Keratinocyte (primary cell): Measurements from ENCODE around the gene GPC3. TPM values are rescaled to one million over a fixed set of nuclear protein-coding genes. Genes with fewer than 3 reads are reported as not detected.

Experiments
- DNase-seq: peaks from one replicate; pipeline ENCODE4 v3.0.0-alpha.2; 2011; ENCODE audit warnings: low read depth, missing footprints, low spot score
- FAIRE-seq: peaks from 2 replicates; lab custom pipeline; 2011; peaks lifted over from hg19 to GRCh38; lab: Jason Lieb, UNC
- H2AFZ ChIP-seq: 2 replicates; pipeline ENCODE4 v1.6.0; 2012; ENCODE audit warnings: low read length, control low read depth, inconsistent platforms; ENCODE audit not compliant: control insufficient read depth
- H3K27ac ChIP-seq: 2 replicates; pipeline ENCODE4 v1.5.1; 2011; ENCODE audit warnings: low read length; ENCODE audit not compliant: control insufficient read depth, insufficient read depth
- H3K27me3 ChIP-seq: 3 replicates; pipeline ENCODE4 v1.6.0; 2011; ENCODE audit warnings: low read length; ENCODE audit not compliant: control insufficient read depth, insufficient read depth; ENCODE audit errors: extremely low read depth
- H3K36me3 ChIP-seq, 2 experiments: 2 replicates in 1 of 2; 3 replicates in 1 of 2; pipeline ENCODE4 v1.5.1; 2011; ENCODE audit warnings: low read length in 2 of 2, mild to moderate bottlenecking in 1 of 2; ENCODE audit not compliant: control insufficient read depth in 2 of 2, insufficient read depth in 2 of 2; ENCODE audit errors: extremely low read depth in 1 of 2
- H3K4me1 ChIP-seq: 3 replicates; pipeline ENCODE4 v1.5.1; 2011; ENCODE audit warnings: low read length; ENCODE audit not compliant: control insufficient read depth, insufficient read depth; ENCODE audit errors: extremely low read depth
- H3K4me2 ChIP-seq: 3 replicates; pipeline ENCODE4 v1.6.0; 2011; ENCODE audit warnings: low read depth, low read length; ENCODE audit not compliant: control insufficient read depth, insufficient read depth; ENCODE audit errors: extremely low read depth
- H3K4me3 ChIP-seq, 3 experiments: fragments of 200-600 bp in 1 of 3; sonication (generic) in 1 of 3; 2 replicates in 2 of 3; 3 replicates in 1 of 3; pipeline ENCODE4 v1.5.1; 2011 to 2016; ENCODE audit warnings: low read length in 3 of 3, mild to moderate bottlenecking in 3 of 3, control low read depth in 2 of 3, inconsistent platforms in 1 of 3, low read depth in 1 of 3, mixed read lengths in 1 of 3, mixed run types in 1 of 3, moderate library complexity in 1 of 3; ENCODE audit not compliant: control insufficient read depth in 2 of 3, insufficient read depth in 2 of 3; ENCODE audit errors: extremely low read depth in 1 of 3
- H3K79me2 ChIP-seq: 2 replicates; pipeline ENCODE4 v1.6.0; 2012; ENCODE audit warnings: low read length; ENCODE audit not compliant: control insufficient read depth, insufficient read depth
- H3K9ac ChIP-seq: 3 replicates; pipeline ENCODE4 v1.6.0; 2011; ENCODE audit warnings: low read length; ENCODE audit not compliant: control insufficient read depth, insufficient read depth; ENCODE audit errors: extremely low read depth
- H3K9me1 ChIP-seq: 3 replicates; pipeline ENCODE4 v1.6.0; 2011; ENCODE audit warnings: low read length; ENCODE audit not compliant: control insufficient read depth, insufficient read depth; ENCODE audit errors: extremely low read depth
- H3K9me3 ChIP-seq: 2 replicates; pipeline ENCODE4 v1.5.1; 2012; ENCODE audit warnings: low read depth, low read length; ENCODE audit not compliant: control insufficient read depth
- H4K20me1 ChIP-seq: 3 replicates; pipeline ENCODE4 v1.6.0; 2011; ENCODE audit warnings: low read length; ENCODE audit not compliant: control insufficient read depth, insufficient read depth; ENCODE audit errors: extremely low read depth
- CTCF ChIP-seq, 3 experiments: IDR thresholded peaks in 1 of 3; conservative IDR thresholded peaks in 1 of 3; optimal IDR thresholded peaks in 1 of 3; 2 replicates in 2 of 3; 3 replicates in 1 of 3; pipeline versions ENCODE3 to v1.5.1; 2011; ENCODE audit warnings: low read length in 3 of 3, mild to moderate bottlenecking in 3 of 3, moderate library complexity in 2 of 3, control low read depth in 1 of 3, inconsistent platforms in 1 of 3; ENCODE audit not compliant: insufficient read depth in 2 of 3; ENCODE audit errors: extremely low read depth in 1 of 3
- EZH2 ChIP-seq: IDR thresholded peaks from one replicate; pipeline ENCODE4 v1.6.1; 2012; ENCODE audit warnings: inconsistent platforms, mild to moderate bottlenecking, low read length, moderate library complexity
- dilution Hi-C: fragments of 300-500 bp; cut with MboI; formaldehyde crosslinking; loops from one replicate; pipeline ENCODE4 v1.7.0; 2020; ENCODE audit warnings: low sequenced_read_pairs; ENCODE audit not compliant: extremely low pct_ligation_motif_present
- polyA plus RNA-seq, 5 experiments: library from polyadenylated mRNA; depleted of rRNA in 3 of 5; stranded (reverse) in 3 of 5; stranded (forward) in 1 of 5; unstranded in 1 of 5; fragments of >200 nt; gene quantifications; 1 replicate in 1 of 5; 2 replicates in 3 of 5; 3 replicates in 1 of 5; pipeline versions ENCODE4 v1.2.1 to v1.2.3, GENCODE V29; 2011 to 2012; ENCODE audit warnings: missing spikeins in 2 of 5, low read depth in 1 of 5, low replicate concordance in 1 of 5

GPC3 gene
- polyA plus RNA-seq, 1 donor (not counting 4 experiments of a cell fraction or from before 2014, with no cell fraction given) = 0.03 TPM

- Histone ChIP-seq H4K20me1 (no peaks in the 10 kb centered on the region), H3K36me3 (no peaks in the 10 kb centered on the region), H3K27ac (no peak overlapping the region), H3K4me2 (no peak overlapping the region), H3K27me3 (no peaks in the 10 kb centered on the region), H3K9me1 (no peaks in the 10 kb centered on the region), H2AFZ (no peak overlapping the region), H3K9ac (no peak overlapping the region), H3K4me1 (no peaks in the 10 kb centered on the region), H3K9me3 (no peaks in the 10 kb centered on the region), H3K79me2 (no peaks in the 10 kb centered on the region), H3K4me3 (no peak overlapping the region)
- DNase-seq (no peak), FAIRE-seq (no peak)
- dilution Hi-C loops = no loop called here
- TF ChIP-seq CTCF (optimal IDR thresholded peaks at IDR 0.05 in 1 of 3, IDR thresholded peaks at IDR 0.05 in 1 of 3, conservative IDR thresholded peaks at IDR 0.05 in 1 of 3; ENCODE audit: extremely low read depth in 1 of 3, insufficient read depth in 2 of 3, low read length in 3 of 3) = no peak
- TF ChIP-seq EZH2 = no peak
Observed at GRCh38 chrX:133538148-133538547, 447.2 kb downstream of the GPC3 start.

GRCh38 chrX:133537142-133537541 is 448.3 kb downstream of the GPC3 start:
- no peak for TF ChIP-seq CTCF (optimal IDR thresholded peaks at IDR 0.05 in 1 of 3, IDR thresholded peaks at IDR 0.05 in 1 of 3, conservative IDR thresholded peaks at IDR 0.05 in 1 of 3; ENCODE audit: extremely low read depth in 1 of 3, insufficient read depth in 2 of 3, low read length in 3 of 3)
- no peak for TF ChIP-seq EZH2
- Histone ChIP-seq H3K4me3 (no peak overlapping the region), H3K27ac (no peak overlapping the region), H3K4me2 (no peak overlapping the region), H3K79me2 (no peaks in the 10 kb centered on the region), H3K27me3 (no peaks in the 10 kb centered on the region), H2AFZ (no peak overlapping the region), H3K36me3 (no peaks in the 10 kb centered on the region), H3K9ac (no peak overlapping the region), H3K9me1 (no peaks in the 10 kb centered on the region), H3K9me3 (no peaks in the 10 kb centered on the region), H4K20me1 (no peaks in the 10 kb centered on the region), H3K4me1 (no peaks in the 10 kb centered on the region)
- FAIRE-seq = no peak
- DNase-seq = no peak
- dilution Hi-C loops = no loop called here
